HepG2 (cell line): ENCODE measurements around the gene NEK5. TPM values are rescaled to one million over a fixed set of nuclear protein-coding genes. Genes with fewer than 3 reads are reported as not detected.

Experiments used
- ARHGAP35 ChIP-seq: sonication (generic); formaldehyde crosslinking; IDR thresholded peaks from 2 replicates; pipeline ENCODE4 v1.9.0; 2022; ENCODE audit warnings: mild to moderate bottlenecking, inconsistent platforms, moderate library complexity, missing genetic modification reagents, borderline replicate concordance
- DNMT1 ChIP-seq: sonication (generic); formaldehyde crosslinking; IDR thresholded peaks from 2 replicates; pipeline ENCODE4 v1.5.1; 2020; ENCODE audit warnings: mild to moderate bottlenecking, missing genetic modification reagents
- EP300 ChIP-seq, 3 experiments: sonication (generic) in 1 of 3; formaldehyde crosslinking in 1 of 3; IDR thresholded peaks; 2 replicates each; pipeline versions ENCODE4 v1.5.1 to v1.6.1; 2011 to 2020; ENCODE audit warnings: low read depth in 2 of 3, low read length in 2 of 3, borderline replicate concordance in 1 of 3, improper control_type of control experiment in 1 of 3, mild to moderate bottlenecking in 1 of 3, missing genetic modification reagents in 1 of 3, moderate library complexity in 1 of 3
- HMG20A ChIP-seq: IDR thresholded peaks from 2 replicates; pipeline ENCODE4 v1.6.1; 2016; ENCODE audit warnings: borderline replicate concordance
- KDM4B ChIP-seq: sonication (generic); formaldehyde crosslinking; IDR thresholded peaks from 2 replicates; pipeline ENCODE4 v1.4.0; 2020; ENCODE audit warnings: missing genetic modification reagents
- KLF15 ChIP-seq: sonication (generic); formaldehyde crosslinking; IDR thresholded peaks from 2 replicates; pipeline ENCODE4 v1.8.1; 2023; ENCODE audit warnings: borderline replicate concordance, mild to moderate bottlenecking, inconsistent platforms, missing genetic modification reagents, mixed read lengths
- SIN3A ChIP-seq: IDR thresholded peaks from 2 replicates; pipeline ENCODE4 v1.6.1; 2011; ENCODE audit warnings: low read depth, mild to moderate bottlenecking, control low read depth, low read length, borderline replicate concordance
- SP4 ChIP-seq: sonication (generic); formaldehyde crosslinking; IDR thresholded peaks from 2 replicates; pipeline ENCODE4 v1.8.1; 2023; ENCODE audit warnings: mild to moderate bottlenecking, missing genetic modification reagents
- YY1 ChIP-seq: IDR thresholded peaks from 2 replicates; pipeline ENCODE4 v1.6.1; 2011; ENCODE audit warnings: low read length, low read depth, moderate library complexity, mild to moderate bottlenecking; ENCODE audit not compliant: insufficient read depth, insufficient replicate concordance
- ZNF143 ChIP-seq: sonication (generic); formaldehyde crosslinking; IDR thresholded peaks from 2 replicates; pipeline ENCODE4 v1.4.0; 2020; ENCODE audit warnings: missing genetic modification reagents
- ZNF441 ChIP-seq: sonication (generic); formaldehyde crosslinking; IDR thresholded peaks from 2 replicates; pipeline ENCODE4 v1.7.0; 2021; ENCODE audit warnings: missing genetic modification reagents, borderline replicate concordance
- ZNF720 ChIP-seq: sonication (generic); formaldehyde crosslinking; IDR thresholded peaks from 2 replicates; pipeline ENCODE4 v1.4.0; 2020; ENCODE audit warnings: missing genetic modification reagents
- ZNF891 ChIP-seq: sonication (generic); formaldehyde crosslinking; IDR thresholded peaks from 2 replicates; pipeline ENCODE4 v1.5.0; 2020; ENCODE audit warnings: mild to moderate bottlenecking, missing genetic modification reagents
- polyA plus RNA-seq, 8 experiments: library from polyadenylated mRNA; depleted of rRNA in 3 of 8; stranded (reverse) in 7 of 8; unstranded in 1 of 8; fragments of >200 nt; fragmentation: Illumina TruSeq in 4 of 8; extraction: Trizol in 4 of 8; gene quantifications; 2 replicates each; pipeline versions ENCODE4 v1.2.1 to v1.2.3, GENCODE V29; 2011 to 2016; ENCODE audit warnings: low read depth in 4 of 8, missing spikeins in 1 of 8, mixed read lengths in 1 of 8; ENCODE audit not compliant: insufficient read depth in 1 of 8
- total RNA-seq, 5 experiments: library from RNA; depleted of rRNA; stranded (reverse); fragments of >200 nt; fragmentation: Illumina TruSeq; extraction: Trizol; gene quantifications; 2 replicates each; pipeline ENCODE4 v1.2.3, GENCODE V29; 2016; ENCODE audit warnings: low read depth in 1 of 5
- TF ChIP-seq, protein P1 (sequence below): sonication (generic); formaldehyde crosslinking; IDR thresholded peaks from 2 replicates; pipeline ENCODE4 v1.4.0; 2020; ENCODE audit warnings: missing genetic modification reagents, borderline replicate concordance
- TF ChIP-seq, protein P2 (sequence below): sonication (generic); formaldehyde crosslinking; IDR thresholded peaks from 2 replicates; pipeline ENCODE4 v1.4.0; 2020; ENCODE audit warnings: mild to moderate bottlenecking, missing genetic modification reagents
- TF ChIP-seq, protein P3 (sequence below): IDR thresholded peaks from 2 replicates; pipeline ENCODE4 v1.6.1; 2016
- TF ChIP-seq, protein P4 (sequence below): sonication (generic); formaldehyde crosslinking; IDR thresholded peaks from 2 replicates; pipeline ENCODE4 v1.9.0; 2022; ENCODE audit warnings: low read depth, missing genetic modification reagents
- TF ChIP-seq, protein P5 (sequence below): sonication (generic); formaldehyde crosslinking; IDR thresholded peaks from 2 replicates; pipeline ENCODE4 v1.8.0; 2022; ENCODE audit warnings: mild to moderate bottlenecking, missing genetic modification reagents; ENCODE audit not compliant: insufficient replicate concordance

The NEK5 gene
- total and polyA plus RNA-seq, 2 of the 13 experiments (the other 11 are each of a cell fraction or from before 2014, with no cell fraction given): 0.12 to 0.22 TPM

DNA sequence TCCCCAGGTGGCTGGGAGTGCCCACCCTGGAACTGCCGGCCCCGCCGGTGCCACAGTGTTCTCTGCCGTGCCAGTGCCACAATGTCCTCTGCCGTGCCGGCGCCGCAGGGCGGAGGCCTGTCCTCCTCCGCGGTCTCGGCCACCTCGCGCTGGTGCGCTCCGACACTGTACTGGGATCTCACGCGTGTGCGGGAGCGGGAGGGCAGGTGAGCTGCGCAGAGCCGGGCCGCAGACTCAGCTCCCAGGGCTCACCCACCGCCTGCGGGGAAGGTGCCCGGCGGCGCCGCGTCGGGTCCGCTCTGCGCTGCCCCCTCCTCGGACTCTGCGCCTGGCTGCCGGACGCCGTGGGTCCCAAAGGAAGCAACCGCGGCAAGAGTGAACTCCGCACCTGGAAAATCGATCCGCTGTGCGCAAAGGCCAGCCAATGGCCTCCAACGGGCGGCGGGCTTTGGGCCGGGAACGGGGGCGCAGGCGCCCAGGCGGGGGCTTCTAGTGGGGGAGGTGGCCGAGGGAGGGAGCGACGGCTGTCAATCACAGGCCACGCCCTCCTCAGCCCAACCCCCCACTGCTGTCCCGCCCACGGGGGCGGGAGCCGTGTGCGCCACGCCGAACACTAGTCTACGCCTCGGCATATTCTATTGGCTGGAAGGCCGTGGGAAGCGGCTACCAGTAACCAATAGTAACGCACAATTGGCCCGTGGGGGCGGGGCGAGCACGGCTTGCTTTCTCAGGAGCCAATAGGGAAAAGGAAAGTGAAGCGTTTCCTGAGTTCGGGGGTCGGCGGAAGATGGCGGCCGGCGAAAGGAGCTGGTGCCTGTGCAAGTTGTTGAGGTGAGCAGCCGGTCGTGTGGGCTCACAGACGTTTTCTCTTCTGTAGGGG lies 117.0 kb downstream of the NEK5 start, which contains the start of gene ALG11 (continued):
- TF ChIP-seq, protein P1, sequence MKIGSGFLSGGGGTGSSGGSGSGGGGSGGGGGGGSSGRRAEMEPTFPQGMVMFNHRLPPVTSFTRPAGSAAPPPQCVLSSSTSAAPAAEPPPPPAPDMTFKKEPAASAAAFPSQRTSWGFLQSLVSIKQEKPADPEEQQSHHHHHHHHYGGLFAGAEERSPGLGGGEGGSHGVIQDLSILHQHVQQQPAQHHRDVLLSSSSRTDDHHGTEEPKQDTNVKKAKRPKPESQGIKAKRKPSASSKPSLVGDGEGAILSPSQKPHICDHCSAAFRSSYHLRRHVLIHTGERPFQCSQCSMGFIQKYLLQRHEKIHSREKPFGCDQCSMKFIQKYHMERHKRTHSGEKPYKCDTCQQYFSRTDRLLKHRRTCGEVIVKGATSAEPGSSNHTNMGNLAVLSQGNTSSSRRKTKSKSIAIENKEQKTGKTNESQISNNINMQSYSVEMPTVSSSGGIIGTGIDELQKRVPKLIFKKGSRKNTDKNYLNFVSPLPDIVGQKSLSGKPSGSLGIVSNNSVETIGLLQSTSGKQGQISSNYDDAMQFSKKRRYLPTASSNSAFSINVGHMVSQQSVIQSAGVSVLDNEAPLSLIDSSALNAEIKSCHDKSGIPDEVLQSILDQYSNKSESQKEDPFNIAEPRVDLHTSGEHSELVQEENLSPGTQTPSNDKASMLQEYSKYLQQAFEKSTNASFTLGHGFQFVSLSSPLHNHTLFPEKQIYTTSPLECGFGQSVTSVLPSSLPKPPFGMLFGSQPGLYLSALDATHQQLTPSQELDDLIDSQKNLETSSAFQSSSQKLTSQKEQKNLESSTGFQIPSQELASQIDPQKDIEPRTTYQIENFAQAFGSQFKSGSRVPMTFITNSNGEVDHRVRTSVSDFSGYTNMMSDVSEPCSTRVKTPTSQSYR (CRISPR knock-in tag): peak; percentile 97
- peak; percentile 99 for TF ChIP-seq ZNF441 (CRISPR knock-in tag)
- TF ChIP-seq SIN3A: peak; percentile 25; the same call in 1 of the 2 replicates
- TF ChIP-seq, protein P2, sequence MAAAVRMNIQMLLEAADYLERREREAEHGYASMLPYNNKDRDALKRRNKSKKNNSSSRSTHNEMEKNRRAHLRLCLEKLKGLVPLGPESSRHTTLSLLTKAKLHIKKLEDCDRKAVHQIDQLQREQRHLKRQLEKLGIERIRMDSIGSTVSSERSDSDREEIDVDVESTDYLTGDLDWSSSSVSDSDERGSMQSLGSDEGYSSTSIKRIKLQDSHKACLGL (CRISPR knock-in tag): peak; percentile 85; the same call in 1 of the 2 replicates
- peak; percentile 25 to 89; a peak in 2 of 4 replicates for TF ChIP-seq EP300 (IDR thresholded peaks at IDR 0.05; ENCODE audit: low read depth in 2 of 2, low read length in 2 of 2)
- peak; percentile 62; the same call in 1 of the 2 replicates for TF ChIP-seq EP300 (CRISPR knock-in tag; IDR thresholded peaks at IDR 0.05; ENCODE audit: borderline replicate concordance)
- TF ChIP-seq DNMT1 (CRISPR knock-in tag): no peak
- no peak for TF ChIP-seq KDM4B (CRISPR knock-in tag)
- TF ChIP-seq, protein P3, sequence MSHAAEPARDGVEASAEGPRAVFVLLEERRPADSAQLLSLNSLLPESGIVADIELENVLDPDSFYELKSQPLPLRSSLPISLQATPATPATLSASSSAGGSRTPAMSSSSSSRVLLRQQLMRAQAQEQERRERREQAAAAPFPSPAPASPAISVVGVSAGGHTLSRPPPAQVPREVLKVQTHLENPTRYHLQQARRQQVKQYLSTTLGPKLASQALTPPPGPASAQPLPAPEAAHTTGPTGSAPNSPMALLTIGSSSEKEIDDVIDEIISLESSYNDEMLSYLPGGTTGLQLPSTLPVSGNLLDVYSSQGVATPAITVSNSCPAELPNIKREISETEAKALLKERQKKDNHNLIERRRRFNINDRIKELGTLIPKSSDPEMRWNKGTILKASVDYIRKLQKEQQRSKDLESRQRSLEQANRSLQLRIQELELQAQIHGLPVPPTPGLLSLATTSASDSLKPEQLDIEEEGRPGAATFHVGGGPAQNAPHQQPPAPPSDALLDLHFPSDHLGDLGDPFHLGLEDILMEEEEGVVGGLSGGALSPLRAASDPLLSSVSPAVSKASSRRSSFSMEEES (CRISPR knock-in tag): 0 out of 2 replicates have a peak, but pooled peaks have one; percentile 34
- TF ChIP-seq ZNF143 (CRISPR knock-in tag): no peak
- TF ChIP-seq, protein P4, sequence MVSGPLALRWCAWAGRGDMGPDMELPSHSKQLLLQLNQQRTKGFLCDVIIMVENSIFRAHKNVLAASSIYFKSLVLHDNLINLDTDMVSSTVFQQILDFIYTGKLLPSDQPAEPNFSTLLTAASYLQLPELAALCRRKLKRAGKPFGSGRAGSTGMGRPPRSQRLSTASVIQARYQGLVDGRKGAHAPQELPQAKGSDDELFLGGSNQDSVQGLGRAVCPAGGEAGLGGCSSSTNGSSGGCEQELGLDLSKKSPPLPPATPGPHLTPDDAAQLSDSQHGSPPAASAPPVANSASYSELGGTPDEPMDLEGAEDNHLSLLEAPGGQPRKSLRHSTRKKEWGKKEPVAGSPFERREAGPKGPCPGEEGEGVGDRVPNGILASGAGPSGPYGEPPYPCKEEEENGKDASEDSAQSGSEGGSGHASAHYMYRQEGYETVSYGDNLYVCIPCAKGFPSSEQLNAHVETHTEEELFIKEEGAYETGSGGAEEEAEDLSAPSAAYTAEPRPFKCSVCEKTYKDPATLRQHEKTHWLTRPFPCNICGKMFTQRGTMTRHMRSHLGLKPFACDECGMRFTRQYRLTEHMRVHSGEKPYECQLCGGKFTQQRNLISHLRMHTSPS (CRISPR knock-in tag): peak; percentile 92
- TF ChIP-seq ZNF891 (CRISPR knock-in tag): peak; percentile 33; the same call in 1 of the 2 replicates
- TF ChIP-seq ZNF720 (CRISPR knock-in tag): no peak
- peak; percentile 99 for TF ChIP-seq SP4 (CRISPR knock-in tag)
- TF ChIP-seq ARHGAP35: 0 out of 2 replicates have a peak, but pooled peaks have one; percentile 36
- peak; percentile 47; the same call in 1 of the 2 replicates for TF ChIP-seq HMG20A
- no peak for TF ChIP-seq KLF15 (CRISPR knock-in tag)
- peak; percentile 94 for TF ChIP-seq YY1
- TF ChIP-seq, protein P5, sequence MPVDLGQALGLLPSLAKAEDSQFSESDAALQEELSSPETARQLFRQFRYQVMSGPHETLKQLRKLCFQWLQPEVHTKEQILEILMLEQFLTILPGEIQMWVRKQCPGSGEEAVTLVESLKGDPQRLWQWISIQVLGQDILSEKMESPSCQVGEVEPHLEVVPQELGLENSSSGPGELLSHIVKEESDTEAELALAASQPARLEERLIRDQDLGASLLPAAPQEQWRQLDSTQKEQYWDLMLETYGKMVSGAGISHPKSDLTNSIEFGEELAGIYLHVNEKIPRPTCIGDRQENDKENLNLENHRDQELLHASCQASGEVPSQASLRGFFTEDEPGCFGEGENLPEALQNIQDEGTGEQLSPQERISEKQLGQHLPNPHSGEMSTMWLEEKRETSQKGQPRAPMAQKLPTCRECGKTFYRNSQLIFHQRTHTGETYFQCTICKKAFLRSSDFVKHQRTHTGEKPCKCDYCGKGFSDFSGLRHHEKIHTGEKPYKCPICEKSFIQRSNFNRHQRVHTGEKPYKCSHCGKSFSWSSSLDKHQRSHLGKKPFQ (CRISPR knock-in tag): peak; percentile 78
